HUES48 (cell line): ENCODE results near the gene AGPAT4.

Experiments
- H3K27ac ChIP-seq: one replicate; pipeline ENCODE4 v1.7.0; 2013; ENCODE audit warnings: low read depth, low read length, inconsistent platforms
- H3K27me3 ChIP-seq: 2 replicates; pipeline ENCODE4 v1.6.1; 2013; ENCODE audit warnings: mild to moderate bottlenecking, low read length; ENCODE audit not compliant: control insufficient read depth, insufficient read depth
- H3K36me3 ChIP-seq: 2 replicates; pipeline ENCODE4 v1.6.1; 2013; ENCODE audit warnings: low read length; ENCODE audit not compliant: control insufficient read depth, insufficient read depth
- H3K4me1 ChIP-seq: 2 replicates; pipeline ENCODE4 v1.6.1; 2013; ENCODE audit warnings: mild to moderate bottlenecking, low read length; ENCODE audit not compliant: control insufficient read depth, insufficient read depth
- H3K4me3 ChIP-seq: 2 replicates; pipeline ENCODE4 v1.5.1; 2013; ENCODE audit warnings: mild to moderate bottlenecking, low read depth, low read length
- H3K9ac ChIP-seq: 2 replicates; pipeline ENCODE4 v1.6.1; 2013; ENCODE audit warnings: mild to moderate bottlenecking, low read depth, low read length, moderate library complexity
- H3K9me3 ChIP-seq: 2 replicates; pipeline ENCODE4 v1.6.1; 2013; ENCODE audit warnings: low read length; ENCODE audit not compliant: control insufficient read depth, insufficient read depth

The AGPAT4 gene

DNA sequence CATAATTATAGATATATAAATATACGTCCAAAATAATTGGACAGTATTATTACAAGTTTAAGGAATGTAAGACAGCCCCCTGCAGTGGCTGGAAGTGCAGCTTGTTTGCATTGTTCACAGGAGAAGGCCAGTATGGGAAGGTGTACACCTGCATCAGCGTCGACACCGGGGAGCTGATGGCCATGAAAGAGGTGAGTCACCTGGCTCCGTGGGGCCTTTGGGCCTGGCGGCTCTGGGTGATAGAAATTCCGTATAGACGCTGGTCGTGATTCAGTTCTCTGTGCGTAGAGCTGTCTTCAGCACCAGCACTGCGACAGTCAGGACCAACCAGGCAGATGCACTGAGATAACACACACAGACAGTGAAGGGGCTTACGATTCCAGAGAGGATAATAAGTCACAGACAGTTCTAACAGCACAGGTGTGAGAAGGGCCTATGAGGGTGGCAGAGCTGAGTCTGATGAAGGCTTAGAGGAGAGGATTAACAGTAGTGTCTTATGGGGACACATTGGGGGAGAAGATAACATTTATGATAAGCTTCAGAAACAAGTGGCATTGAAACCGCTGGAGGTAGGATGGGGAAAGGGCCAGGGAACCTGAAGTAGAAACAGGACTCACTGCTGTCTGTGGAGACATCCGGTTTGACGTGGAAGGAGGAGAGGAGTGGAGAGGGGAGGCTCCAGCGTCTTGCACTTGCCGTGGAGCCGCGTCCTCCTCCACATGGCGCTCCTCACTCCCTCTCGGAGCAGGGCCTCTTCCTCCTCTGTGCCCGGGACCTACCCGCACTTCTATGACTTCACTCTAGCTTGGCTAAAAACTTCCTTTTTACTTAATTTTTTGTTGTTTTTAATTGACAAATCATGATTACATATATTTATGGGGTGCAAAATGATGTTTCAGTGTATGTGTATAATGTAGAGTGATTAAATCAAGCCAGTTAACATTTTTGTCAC is 165.8 kb downstream of the AGPAT4 start:
- Histone ChIP-seq H3K4me1 (no peaks in the 10 kb centered on the region), H3K27ac (no peak overlapping the region), H3K9me3 (no peaks in the 10 kb centered on the region), H3K36me3 (peaks cover 91% of the 10 kb centered on the region), H3K9ac (no peak overlapping the region), H3K27me3 (no peaks in the 10 kb centered on the region), H3K4me3 (no peak overlapping the region)

DNA sequence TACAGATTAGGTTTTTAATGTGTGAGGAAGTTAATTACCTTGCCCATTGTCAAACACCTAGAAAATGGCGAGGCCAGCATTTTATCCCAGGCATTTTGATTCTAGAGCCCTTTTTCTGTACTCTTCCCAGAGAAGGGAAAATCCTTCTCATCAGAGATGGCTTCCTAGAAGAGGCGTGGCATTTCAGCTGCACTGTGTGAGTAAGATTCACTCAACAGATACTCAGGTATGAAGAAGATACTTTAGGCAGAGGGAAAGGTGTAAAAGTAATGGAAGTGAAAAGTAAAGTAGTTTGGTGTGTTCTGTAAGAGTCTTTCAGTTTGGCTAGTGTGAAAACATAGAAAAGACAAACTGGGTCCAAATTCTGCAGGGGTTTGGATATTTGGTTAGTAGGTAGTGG is 168.5 kb downstream of the AGPAT4 start:
- Histone ChIP-seq H3K27ac (no peak overlapping the region), H3K9ac (no peak overlapping the region), H3K27me3 (no peaks in the 10 kb centered on the region), H3K9me3 (no peaks in the 10 kb centered on the region), H3K4me1 (no peaks in the 10 kb centered on the region), H3K4me3 (no peak overlapping the region), H3K36me3 (peaks cover 90% of the 10 kb centered on the region)

DNA sequence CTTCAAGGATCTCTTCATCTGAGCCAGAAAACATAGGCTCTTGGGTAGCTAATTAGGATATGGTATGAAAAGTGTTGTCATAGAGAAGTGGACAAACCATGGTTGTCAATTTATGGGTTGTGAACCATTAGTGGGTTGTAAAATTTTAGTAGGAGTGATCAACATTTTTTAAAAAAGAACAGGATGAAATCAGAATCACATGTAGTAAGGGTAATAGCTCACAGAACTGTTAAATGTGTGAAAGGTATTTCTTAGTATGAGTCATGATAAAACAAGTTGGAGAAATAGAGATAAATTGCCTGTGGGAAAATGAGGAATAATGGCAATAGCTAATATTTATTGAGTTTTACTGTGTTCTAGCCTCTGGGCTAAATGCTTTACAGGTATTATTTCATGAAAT is 168.9 kb downstream of the AGPAT4 start:
- Histone ChIP-seq H3K27ac (no peak overlapping the region), H3K36me3 (peaks cover 90% of the 10 kb centered on the region)

DNA sequence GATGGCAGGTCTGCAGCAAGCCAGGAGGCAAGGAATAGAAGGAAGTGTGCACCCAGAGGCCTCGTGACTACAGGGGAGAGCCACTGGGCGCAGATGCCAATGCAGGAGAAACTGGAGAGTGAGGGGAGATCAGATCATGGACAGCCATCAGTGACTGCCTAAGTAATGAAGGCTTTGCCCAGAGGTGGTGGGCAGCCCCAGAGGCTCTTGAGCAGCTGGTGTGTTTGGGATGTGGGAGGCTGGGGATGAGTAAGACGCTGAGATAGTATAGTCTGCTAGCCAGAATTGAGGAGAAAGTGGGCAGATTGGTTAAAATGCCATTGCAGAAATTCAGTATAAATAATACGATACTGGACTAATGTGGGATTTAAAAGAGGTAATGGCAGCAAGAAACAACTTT is 170.4 kb downstream of the AGPAT4 start:
- Histone ChIP-seq H3K9ac (no peak overlapping the region), H3K4me3 (no peak overlapping the region), H3K36me3 (peaks cover 90% of the 10 kb centered on the region)

More for the DNA sequence above, 168.9 kb downstream of the AGPAT4 start:
- Histone ChIP-seq H3K9me3 (no peaks in the 10 kb centered on the region), H3K27me3 (no peaks in the 10 kb centered on the region), H3K9ac (no peak overlapping the region), H3K4me1 (no peaks in the 10 kb centered on the region), H3K4me3 (no peak overlapping the region)

DNA sequence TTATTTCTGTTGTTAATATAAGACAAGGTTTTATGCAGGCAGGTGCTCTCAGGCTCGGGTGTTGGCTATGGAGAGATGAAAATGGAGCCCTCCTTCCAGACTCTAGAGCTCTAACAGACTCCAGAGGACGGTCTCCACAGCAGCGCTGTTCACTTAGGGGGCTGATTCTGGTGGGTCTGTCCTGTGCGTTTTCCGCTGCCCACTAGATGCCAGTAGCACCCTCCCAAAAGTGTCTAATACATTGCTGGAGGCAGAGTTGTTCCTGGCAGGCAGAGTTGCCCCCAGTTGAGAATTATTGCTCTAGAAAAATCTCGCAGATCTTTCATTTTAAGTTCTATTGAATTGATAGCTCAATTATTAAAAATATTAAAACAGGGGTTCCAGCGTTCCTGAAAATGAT is 172.3 kb downstream of the AGPAT4 start:
- H3K9ac ChIP-seq: no peak overlapping the region
- no peaks in the 10 kb centered on the region for H3K9me3 ChIP-seq
- H3K36me3 ChIP-seq: peaks cover 89% of the 10 kb centered on the region
- no peak overlapping the region for H3K27ac ChIP-seq
- H3K4me3 ChIP-seq: no peak overlapping the region
- H3K4me1 ChIP-seq: no peaks in the 10 kb centered on the region; the same call in 1 of the 2 replicates
- no peaks in the 10 kb centered on the region for H3K27me3 ChIP-seq

More for the DNA sequence above, 170.4 kb downstream of the AGPAT4 start:
- Histone ChIP-seq H3K27me3 (no peaks in the 10 kb centered on the region), H3K9me3 (no peaks in the 10 kb centered on the region), H3K4me1 (no peaks in the 10 kb centered on the region), H3K27ac (no peak overlapping the region)

DNA sequence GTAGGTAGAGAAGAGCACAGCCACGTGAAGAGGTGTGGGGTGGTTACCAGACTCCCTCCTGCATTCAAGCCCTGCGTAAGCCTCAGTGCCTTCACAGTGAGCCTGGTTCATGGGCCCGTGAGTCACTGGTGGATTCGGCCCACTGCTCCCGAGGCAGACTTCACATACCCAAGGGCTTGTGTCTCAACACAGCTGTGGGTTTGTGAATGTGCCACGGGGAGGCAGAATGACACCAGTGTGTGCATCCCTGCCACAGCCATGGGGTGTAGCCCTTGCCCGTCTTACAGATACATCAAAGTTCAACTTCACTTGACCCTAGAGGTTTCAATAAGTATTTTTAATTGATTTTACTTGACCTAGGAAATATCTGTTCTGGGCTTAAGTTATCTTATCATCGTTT is 173.8 kb downstream of the AGPAT4 start:
- Histone ChIP-seq H3K27ac (no peak overlapping the region), H3K9ac (no peak overlapping the region), H3K4me3 (no peak overlapping the region), H3K4me1 (peaks cover 5% of the 10 kb centered on the region), H3K36me3 (peaks cover 82% of the 10 kb centered on the region), H3K9me3 (no peaks in the 10 kb centered on the region), H3K27me3 (no peaks in the 10 kb centered on the region)

DNA sequence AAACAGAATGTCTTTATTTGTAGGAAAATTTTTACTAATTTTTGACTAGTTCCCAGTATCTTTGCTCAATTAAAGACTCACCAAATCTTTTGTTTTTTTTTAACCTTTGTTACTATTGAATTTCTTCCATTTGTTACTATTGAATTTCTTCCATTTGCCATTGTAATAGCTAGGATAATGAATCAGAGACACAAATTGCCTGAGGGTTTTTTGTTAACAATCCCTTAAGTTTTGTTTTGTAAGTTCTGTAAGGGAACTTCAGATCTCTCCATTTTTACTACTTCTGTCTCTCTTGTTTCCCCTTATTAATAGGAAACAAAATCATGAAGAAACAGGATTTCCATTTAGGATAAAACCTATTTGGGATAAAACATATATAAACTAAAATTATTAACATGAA is 177.9 kb downstream of the AGPAT4 start:
- H3K27me3 ChIP-seq: no peaks in the 10 kb centered on the region
- H3K27ac ChIP-seq: no peak overlapping the region
- H3K36me3 ChIP-seq: peaks cover 89% of the 10 kb centered on the region
- H3K4me3 ChIP-seq: no peak overlapping the region
- H3K9me3 ChIP-seq: no peaks in the 10 kb centered on the region
- H3K4me1 ChIP-seq: peaks cover 11% of the 10 kb centered on the region
- no peak overlapping the region for H3K9ac ChIP-seq

DNA sequence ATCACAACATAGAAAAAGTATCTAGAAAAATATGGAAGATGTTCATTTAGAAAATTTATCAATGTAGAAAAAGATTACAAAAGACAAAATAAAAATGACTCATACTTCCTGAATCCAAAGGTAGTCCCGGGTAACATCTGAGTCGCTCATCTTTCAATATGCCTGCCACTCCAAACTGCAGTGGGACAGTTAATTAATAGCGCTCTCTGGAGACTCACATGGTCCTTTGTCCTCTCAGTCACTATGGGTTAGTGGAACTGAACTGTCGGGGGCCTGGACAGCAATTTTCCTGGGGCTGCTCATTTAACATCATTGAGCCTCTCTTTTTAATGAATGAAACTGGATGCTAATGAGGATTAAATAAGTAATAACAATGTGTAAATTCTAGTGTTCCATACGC is 178.9 kb downstream of the AGPAT4 start:
- Histone ChIP-seq H3K4me1 (peaks cover 11% of the 10 kb centered on the region), H3K36me3 (peaks cover 88% of the 10 kb centered on the region), H3K27ac (no peak overlapping the region), H3K27me3 (no peaks in the 10 kb centered on the region), H3K9ac (no peak overlapping the region), H3K9me3 (no peaks in the 10 kb centered on the region), H3K4me3 (no peak overlapping the region)

DNA sequence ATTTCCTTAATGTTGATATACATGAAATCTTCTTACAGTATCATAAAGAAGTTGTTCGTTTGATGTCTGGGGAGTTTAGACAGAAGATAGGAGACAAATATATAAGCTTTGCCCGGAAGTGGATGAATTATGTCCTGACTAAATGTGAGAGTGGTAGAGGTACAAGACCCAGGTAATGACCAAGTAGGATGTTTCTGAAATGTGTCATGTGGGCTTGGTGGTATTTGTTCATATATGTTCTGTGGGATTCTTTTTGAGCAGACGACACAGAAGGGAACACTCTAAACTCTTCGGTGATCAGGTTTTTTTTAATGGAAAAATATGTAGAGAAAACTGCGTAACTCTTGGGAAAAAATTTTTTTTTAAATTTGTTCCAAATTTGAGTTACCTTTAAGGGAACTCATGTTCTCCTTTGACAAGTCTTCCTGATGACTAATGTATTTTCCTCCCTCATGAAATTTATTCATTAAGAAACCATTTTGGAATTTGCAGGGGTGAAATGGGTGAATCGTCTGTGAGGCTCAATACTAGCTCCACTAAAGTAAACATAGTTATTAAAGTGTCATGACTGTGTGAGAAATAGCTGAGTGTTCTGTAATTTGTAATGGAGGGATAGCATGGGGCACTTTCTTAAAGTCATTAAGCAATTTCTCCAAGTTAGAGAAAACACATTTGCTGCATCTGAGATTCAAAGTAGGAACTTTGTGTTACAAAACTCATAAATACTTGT is 181.7 kb downstream of the AGPAT4 start:
- no peak overlapping the region for H3K27ac ChIP-seq
- H3K36me3 ChIP-seq: peaks cover 89% of the 10 kb centered on the region
- no peak overlapping the region for H3K9ac ChIP-seq

DNA sequence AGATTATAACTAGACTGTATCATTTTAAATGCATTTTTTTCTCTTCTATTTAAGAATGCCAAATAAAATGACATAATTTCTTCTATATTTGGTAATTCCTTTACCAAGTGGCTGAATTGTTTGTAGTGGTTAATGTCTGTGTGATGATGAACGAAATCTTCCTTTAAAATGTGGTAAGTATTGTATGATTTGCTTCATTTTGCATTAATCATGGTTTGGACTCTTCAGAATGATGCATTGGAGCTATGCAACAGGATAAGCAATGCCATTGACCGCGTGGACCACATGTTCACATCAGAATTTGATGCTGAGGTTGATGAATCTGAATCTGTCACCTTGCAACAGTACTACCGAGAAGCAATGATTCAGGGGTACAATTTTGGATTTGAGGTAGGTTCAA is 182.7 kb downstream of the AGPAT4 start:
- H3K27ac ChIP-seq: no peak overlapping the region
- no peaks in the 10 kb centered on the region for H3K9me3 ChIP-seq
- peaks cover 11% of the 10 kb centered on the region for H3K4me1 ChIP-seq
- H3K27me3 ChIP-seq: no peaks in the 10 kb centered on the region
- H3K9ac ChIP-seq: no peak overlapping the region
- H3K36me3 ChIP-seq: peaks cover 90% of the 10 kb centered on the region
- no peak overlapping the region for H3K4me3 ChIP-seq

More for the DNA sequence above, 181.7 kb downstream of the AGPAT4 start:
- peaks cover 11% of the 10 kb centered on the region for H3K4me1 ChIP-seq
- no peak overlapping the region for H3K4me3 ChIP-seq
- H3K9me3 ChIP-seq: no peaks in the 10 kb centered on the region
- no peaks in the 10 kb centered on the region for H3K27me3 ChIP-seq
